ENCODE data around the gene TC2N.

GRCh38 chr14:91882776-91883175 is 15.4 kb upstream of the TC2N start:
- TF ChIP-seq ARNT (IDR thresholded peaks at IDR 0.05) (no peak), BHLHE40 (IDR thresholded peaks at IDR 0.05; ENCODE audit: borderline replicate concordance) (no peak), ELF4 (IDR thresholded peaks at IDR 0.05) (no peak), FOXK2 (IDR thresholded peaks at IDR 0.05) (no peak), FOXA1 (IDR thresholded peaks at IDR 0.05) (no peak), SUZ12 (IDR thresholded peaks at IDR 0.05) (no peak), FOXM1 (IDR thresholded peaks at IDR 0.05; ENCODE audit: borderline replicate concordance) (no peak), SP1 (IDR thresholded peaks at IDR 0.05) (no peak), TARDBP (IDR thresholded peaks at IDR 0.05) (no peak)
